PFSK-1 (cell line): ENCODE data around the gene TNFSF11.

Source experiments
- FOXP2 ChIP-seq: optimal IDR thresholded peaks from 2 replicates; pipeline ENCODE3; 2011; ENCODE audit warnings: borderline replicate concordance, control low read depth, inconsistent platforms; ENCODE audit not compliant: insufficient read depth; ENCODE audit errors: extremely low read length, extremely low read depth
- POLR2AphosphoS5 ChIP-seq: IDR thresholded peaks from 2 replicates; pipeline ENCODE4 v1.6.1; 2012; ENCODE audit warnings: low read depth, mild to moderate bottlenecking, control low read depth, low read length, moderate library complexity
- REST ChIP-seq, 2 experiments: IDR thresholded peaks; 2 replicates each; pipeline versions ENCODE4 v1.6.1 to v1.8.0; 2011 to 2012; ENCODE audit warnings: low read depth in 2 of 2, low read length in 2 of 2, control low read depth in 1 of 2, inconsistent platforms in 1 of 2, mild to moderate bottlenecking in 1 of 2, moderate library complexity in 1 of 2; ENCODE audit not compliant: insufficient read depth in 1 of 2
- SIN3A ChIP-seq: IDR thresholded peaks from 2 replicates; pipeline ENCODE4 v1.6.1; 2012; ENCODE audit warnings: mild to moderate bottlenecking, low read length, moderate library complexity, borderline replicate concordance; ENCODE audit not compliant: insufficient read depth
- TAF1 ChIP-seq: IDR thresholded peaks from 2 replicates; pipeline ENCODE4 v1.6.1; 2012; ENCODE audit warnings: low read length, control low read depth, borderline replicate concordance; ENCODE audit not compliant: insufficient read depth

Gene TNFSF11

GRCh38 chr13:42597505-42597904 is 23.6 kb downstream of the TNFSF11 start:
- no peak for TF ChIP-seq TAF1
- no peak for TF ChIP-seq POLR2AphosphoS5
- TF ChIP-seq FOXP2: no peak
- no peak for TF ChIP-seq SIN3A
- TF ChIP-seq REST (IDR thresholded peaks at IDR 0.05; ENCODE audit: insufficient read depth in 1 of 2, low read depth in 2 of 2, low read length in 2 of 2): no peak

DNA sequence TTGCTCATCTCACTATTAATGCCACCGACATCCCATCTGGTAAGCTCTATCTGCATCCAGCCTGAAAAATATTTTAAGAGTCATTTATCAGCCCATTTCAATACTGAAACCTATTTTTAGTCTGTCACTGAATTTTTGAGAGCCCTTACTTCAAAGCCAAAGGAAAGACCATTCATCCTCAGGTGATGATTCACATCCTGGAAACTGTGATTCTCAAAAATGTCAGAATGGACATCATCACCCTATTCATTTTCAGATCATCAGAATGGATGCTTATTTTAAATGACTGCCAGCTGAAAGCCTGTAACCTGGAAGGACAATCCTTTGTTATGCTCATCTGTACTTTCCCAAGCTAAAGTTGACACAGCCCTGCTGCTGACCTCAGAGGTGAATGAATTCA is 27.0 kb downstream of the TNFSF11 start:
- no peak for TF ChIP-seq POLR2AphosphoS5
- no peak for TF ChIP-seq SIN3A
- no peak for TF ChIP-seq FOXP2
- no peak for TF ChIP-seq TAF1
- TF ChIP-seq REST (IDR thresholded peaks at IDR 0.05; ENCODE audit: insufficient read depth in 1 of 2, low read depth in 2 of 2, low read length in 2 of 2): no peak

DNA sequence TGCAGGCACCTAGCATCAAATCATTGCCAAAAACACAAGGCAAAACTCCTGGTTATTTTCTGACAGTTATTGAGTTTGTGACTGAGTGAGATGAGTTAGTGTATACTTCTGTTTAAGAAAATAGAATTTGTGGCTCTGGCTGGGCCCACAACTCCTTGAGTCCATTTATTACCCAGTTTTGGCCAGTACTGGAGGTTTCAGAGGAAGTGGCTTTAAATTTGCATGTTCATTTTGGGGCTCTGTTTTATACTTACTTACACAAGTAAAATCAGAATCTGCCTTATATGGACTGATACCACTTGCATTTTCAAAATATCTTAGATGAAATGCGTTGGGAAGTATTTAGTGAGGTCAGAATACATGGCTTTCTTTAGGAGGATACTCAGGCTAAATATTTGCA is 29.0 kb downstream of the TNFSF11 start:
- no peak for TF ChIP-seq POLR2AphosphoS5
- TF ChIP-seq TAF1: no peak
- TF ChIP-seq FOXP2: no peak
- TF ChIP-seq REST (IDR thresholded peaks at IDR 0.05; ENCODE audit: insufficient read depth in 1 of 2, low read depth in 2 of 2, low read length in 2 of 2): no peak
- no peak for TF ChIP-seq SIN3A

GRCh38 chr13:42603571-42603970 is 29.6 kb downstream of the TNFSF11 start:
- TF ChIP-seq REST (IDR thresholded peaks at IDR 0.05; ENCODE audit: insufficient read depth in 1 of 2, low read depth in 2 of 2, low read length in 2 of 2) (no peak), SIN3A (no peak), FOXP2 (no peak), POLR2AphosphoS5 (no peak), TAF1 (no peak)

DNA sequence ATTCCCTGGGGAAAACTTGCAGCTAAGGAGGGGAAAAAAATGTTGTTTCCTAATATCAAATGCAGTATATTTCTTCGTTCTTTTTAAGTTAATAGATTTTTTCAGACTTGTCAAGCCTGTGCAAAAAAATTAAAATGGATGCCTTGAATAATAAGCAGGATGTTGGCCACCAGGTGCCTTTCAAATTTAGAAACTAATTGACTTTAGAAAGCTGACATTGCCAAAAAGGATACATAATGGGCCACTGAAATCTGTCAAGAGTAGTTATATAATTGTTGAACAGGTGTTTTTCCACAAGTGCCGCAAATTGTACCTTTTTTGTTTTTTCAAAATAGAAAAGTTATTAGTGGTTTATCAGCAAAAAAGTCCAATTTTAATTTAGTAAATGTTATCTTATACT is 33.6 kb downstream of the TNFSF11 start:
- no peak for TF ChIP-seq REST (IDR thresholded peaks at IDR 0.05; ENCODE audit: insufficient read depth in 1 of 2, low read depth in 2 of 2, low read length in 2 of 2)
- no peak for TF ChIP-seq TAF1
- TF ChIP-seq POLR2AphosphoS5: no peak
- TF ChIP-seq SIN3A: no peak
- no peak for TF ChIP-seq FOXP2
